NAMALWA (cell line): ENCODE results near the gene WNK1.
"Not testable (repeated sequence)": the region's sequence is repeated elsewhere in the genome, so short reads cannot be mapped to it uniquely, and the experiment has no call there.

Experiments used
- DNase-seq: peaks from one replicate; pipeline ENCODE4 v3.0.0-alpha.2; 2015; ENCODE audit warnings: low spot score

The WNK1 gene

GRCh38 chr12:817941-818600, 65.7 kb downstream of the WNK1 start:
- DNase-seq: no peak

- DNase-seq: no peak
Observed at GRCh38 chr12:818733-819132, 66.4 kb downstream of the WNK1 start.

- DNase-seq: no peak
Observed at GRCh38 chr12:820336-820735, 68.0 kb downstream of the WNK1 start.

DNA sequence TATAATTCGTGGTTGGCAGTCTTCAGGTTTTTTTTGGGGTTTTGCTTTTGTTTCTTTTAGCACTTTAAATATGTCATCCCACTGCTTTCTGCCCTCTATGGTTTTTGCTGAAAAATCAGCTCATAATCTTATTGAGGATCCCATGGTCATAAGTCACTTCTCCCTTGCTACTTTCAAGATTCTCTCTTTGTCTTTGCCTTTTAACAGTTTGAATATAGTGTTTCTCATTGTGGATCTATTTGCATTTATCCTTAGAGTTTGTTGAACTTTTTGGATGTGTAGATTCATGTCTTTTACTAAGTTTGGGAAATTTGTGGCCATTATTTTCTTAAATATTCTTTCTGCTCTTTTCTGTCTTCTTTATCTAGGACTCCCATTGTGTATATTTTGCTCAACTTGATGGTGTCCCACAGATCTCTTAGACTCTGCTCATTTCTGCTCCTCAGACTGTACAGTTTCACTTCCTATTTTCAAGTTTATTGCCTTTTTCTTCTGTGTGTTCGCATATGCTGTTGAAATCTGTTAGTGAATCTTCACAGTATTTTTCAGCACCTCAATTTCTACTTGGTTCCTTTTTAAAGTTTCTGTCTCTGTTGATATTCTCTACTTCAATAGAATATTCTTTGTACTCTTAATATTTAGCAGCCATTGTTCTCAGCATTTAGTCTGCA, 70.8 kb downstream of the WNK1 start:
- peak; percentile 89 for DNase-seq

GRCh38 chr12:826331-826730, 74.0 kb downstream of the WNK1 start:
- no peak for DNase-seq

DNA sequence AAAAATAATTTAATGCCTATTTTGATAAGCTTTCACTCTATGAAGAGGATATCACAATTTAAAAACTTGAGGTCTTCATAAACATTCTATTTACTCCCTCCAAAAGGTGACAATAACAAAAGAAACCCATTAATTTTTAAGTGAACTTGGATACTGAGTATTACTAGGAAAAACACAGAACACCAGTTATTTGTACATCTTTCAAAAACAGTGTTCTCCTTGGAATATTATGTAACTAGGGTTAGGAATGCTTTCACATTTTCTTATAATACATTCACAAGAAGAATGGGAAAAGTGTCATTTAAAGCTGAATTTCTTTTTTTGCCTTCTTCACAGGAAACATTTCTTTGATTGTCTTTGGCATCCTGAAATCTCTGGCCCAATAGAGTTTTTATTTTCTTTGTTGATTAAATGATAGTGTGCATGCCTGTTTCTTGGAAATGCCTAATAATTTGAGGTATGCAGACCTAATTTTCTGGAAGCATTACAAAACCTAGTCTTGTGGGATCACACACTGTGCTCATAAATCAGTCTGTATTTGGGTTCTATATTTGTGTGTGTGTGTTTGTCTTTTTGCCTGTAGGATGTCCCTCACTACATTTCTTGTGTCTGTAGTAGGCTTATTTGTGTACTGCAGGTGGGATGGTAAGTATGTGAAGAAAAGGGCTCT, 76.5 kb downstream of the WNK1 start:
- DNase-seq: no peak

- DNase-seq: no peak
Observed at GRCh38 chr12:830111-830867, 77.9 kb downstream of the WNK1 start.

- peak; percentile 22 for DNase-seq
Observed at GRCh38 chr12:835754-836518, 83.6 kb downstream of the WNK1 start.

DNA sequence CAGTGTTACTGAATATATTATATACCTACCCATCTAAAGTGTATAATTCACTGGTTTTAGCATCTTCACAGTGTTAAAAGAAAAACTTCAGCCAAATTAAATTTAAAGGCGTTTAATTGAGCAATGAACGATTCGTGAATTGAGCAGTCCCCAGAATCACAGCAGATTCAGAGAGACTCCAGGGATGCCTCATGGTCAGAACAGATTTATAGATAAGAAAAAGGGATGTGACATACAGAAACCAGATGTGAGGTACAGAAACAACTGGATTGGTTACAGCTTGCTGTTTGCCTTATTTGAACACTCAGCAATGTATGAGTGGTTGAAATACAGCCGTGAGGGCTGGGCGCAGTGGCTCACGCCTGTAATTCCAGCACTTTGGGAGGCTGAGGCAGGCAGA, 84.6 kb downstream of the WNK1 start:
- DNase-seq: no peak

GRCh38 chr12:837548-837947, 85.2 kb downstream of the WNK1 start:
- DNase-seq: no peak

DNA sequence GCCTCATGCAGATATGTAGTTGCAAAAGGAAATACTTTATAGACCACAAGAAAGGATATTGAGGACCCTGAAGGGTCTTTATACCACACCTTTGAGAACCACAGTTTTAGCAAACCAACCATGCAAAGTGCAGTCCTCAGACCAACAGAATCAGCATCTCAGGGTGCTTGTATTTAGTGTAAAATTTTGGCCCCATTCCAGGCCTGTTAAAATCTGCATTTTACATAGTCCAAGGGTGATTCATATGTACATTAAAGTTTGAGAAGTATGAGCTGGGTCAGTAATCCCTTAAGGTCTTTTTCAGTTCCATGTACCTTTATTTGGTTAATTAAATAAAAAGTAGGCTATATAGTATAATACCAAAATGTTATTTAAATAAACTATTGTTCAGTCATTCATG, 91.2 kb downstream of the WNK1 start:
- DNase-seq: no peak

GRCh38 chr12:846421-846820, 94.0 kb downstream of the WNK1 start:
- no peak for DNase-seq

DNA sequence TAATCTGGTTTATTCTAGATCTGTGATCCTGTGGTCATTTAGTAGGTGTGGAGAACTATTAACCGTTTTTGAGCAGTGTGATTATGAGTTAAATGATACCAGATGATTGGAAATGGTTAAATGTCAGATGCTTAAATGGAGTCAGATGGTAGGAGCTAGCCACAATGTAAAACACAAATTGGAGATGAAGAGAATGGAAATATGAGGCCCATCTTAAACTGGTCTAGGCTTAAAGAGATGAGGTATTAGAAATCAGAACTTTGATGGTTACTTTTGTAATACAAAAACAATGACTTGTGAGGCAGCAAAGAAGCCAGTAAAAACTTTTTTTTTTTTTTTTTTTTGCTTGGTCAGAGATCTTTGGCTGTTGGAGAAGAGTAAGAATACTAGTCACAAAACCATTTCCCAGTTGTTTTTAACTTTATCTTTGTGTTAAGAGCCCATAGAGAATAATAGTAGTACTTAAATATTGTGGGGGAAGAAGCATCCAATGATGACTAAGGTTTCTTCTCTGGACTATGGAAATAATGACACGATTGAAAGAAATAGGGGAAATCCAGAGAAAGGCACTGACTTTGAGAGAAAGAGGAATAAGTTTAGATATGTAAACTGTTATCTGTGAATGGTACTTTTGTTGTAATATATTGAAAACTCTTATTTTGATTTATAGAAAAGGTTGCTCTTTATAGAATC, 95.9 kb downstream of the WNK1 start:
- no peak for DNase-seq

DNA sequence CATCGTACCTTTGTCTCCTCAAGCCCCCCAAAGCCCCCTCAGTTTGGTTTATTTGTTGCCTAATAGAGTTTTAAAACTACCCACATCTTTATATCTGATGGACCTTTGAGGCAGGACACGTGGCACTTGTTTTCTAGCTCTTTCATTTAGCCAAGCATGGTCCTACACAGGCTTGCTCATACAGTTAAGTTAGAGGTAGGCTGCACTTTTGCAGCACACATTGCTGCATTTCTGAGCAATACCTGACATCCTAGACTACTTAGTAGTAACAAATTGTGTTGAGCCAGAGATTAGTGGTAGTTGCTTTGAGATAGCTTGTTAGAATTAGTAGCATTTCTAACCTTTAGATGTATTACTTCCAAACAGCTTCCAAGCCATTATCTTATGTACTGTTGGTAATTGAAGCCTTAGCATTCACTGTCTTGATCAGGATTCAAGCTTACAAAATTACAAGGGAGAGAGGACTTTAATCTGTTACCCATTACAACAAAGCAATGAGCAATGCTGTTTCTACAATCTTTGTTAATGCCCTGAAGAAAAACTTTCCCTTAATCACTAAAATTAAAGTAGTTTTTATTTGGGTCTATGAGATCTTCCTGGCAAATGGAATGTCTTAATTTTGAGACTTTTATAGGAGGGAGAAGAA, 96.6 kb downstream of the WNK1 start:
- DNase-seq: no peak

DNA sequence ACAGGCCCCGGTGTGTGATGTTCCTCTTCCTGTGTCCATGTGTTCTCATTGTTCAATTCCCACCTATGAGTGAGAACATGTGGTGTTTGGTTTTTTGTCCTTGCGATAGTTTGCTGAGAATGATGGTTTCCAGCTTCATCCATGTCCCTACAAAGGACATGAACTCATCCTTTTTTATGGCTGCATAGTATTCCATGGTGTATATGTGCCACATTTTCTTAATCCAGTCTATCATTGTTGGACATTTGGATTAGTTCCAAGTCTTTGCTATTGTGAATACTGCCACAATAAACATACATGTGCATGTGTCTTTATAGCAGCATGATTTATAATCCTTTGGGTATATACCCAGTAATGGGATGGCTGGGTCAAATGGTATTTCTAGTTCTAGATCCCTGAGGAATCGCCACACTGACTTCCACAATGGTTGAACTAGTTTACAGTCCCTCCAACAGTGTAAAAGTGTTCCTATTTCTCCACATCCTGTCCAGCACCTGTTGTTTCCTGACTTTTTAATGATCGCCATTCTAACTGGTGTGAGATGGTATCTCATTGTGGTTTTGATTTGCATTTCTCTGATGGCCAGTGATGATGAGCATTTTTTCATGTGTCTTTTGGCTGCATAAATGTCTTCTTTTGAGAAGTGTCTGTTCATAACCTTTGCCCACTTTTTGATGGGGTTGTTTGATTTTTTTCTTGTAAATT, 97.5 kb downstream of the WNK1 start:
- not testable (repeated sequence) for DNase-seq

DNA sequence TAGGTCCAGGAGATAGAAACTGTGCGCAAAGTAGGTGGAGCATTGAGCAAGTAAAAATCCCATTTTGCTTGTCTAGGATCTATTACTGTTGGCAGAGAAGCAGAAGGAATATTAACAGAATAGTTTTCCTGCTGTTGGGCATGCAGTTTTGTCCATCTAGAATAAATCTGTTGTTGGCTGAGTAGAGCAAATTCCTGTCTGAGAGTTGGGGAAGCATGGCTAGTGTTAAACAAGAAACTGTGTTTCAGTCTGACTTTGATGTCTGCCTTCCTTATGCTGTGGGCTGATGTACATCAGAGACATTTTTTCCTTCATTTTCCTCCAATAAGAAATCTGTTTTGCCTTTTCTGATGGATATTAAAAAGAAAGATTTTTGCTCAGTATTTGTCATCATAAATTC, 99.0 kb downstream of the WNK1 start:
- DNase-seq: no peak

DNA sequence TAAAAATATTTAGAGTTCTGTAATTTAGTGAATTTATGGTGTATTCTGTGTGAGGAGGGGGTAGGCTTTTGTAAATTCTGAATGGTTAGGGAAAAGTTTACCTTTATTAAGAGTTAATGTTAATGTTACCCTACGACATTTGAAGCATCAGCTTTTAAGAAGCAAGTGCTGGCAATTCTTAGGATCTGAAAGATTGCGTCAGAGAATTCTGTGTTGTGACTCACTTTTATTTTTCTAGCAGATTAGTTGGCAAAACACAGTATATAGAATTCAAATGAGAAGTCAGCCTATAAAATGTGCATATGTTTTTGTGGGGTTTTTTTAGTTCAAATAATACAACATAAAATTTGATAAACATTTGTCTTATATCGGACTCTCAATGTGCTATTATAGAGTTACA, 99.5 kb downstream of the WNK1 start:
- DNase-seq: no peak

DNA sequence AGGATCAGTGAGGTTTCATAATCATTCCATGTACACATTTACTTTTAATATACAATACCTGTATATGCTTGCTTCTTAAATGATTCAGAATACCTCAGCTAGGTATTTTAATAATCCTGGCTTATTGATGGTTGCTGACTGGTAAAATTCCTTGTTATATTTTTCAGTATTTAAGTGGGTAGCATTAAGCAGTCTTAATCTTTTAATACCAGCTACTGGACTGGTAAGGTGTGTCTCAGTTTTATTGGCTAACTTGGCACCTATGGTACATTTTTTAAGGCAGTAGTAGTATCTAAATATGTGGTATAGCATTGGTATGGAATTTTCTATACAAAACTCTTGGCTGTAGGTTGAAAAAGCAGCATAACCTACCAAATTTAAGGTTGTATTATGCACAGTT, 100.5 kb downstream of the WNK1 start:
- DNase-seq: no peak

DNA sequence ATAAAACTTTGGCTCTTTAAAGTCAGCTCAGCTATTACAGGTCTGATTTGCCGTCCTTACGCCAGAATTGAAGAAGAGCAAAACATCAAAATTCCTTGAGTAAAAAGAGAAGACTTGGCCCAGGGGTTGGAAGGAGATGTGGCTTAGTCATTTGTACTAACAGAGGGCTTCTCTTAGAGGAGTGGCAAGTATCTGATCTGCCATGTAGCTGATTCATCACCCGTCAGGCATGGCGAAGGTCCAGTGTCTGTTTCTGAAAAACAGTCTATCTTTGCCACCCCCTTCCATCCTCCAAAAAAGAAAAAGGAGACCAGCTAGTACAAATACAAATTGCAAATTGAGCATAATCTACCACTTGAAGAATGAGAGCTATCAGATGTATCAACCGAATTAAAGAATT, 105.2 kb downstream of the WNK1 start:
- no peak for DNase-seq

GRCh38 chr12:862303-862911, 110.0 kb downstream of the WNK1 start:
- DNase-seq: no peak
